Panc1 (cell line): ENCODE data around the gene TTLL11.
"Not testable (repeated sequence)": the region's sequence is repeated elsewhere in the genome, so short reads cannot be mapped to it uniquely, and the experiment has no call there.

Experiments used
- CTCF ChIP-seq: fragments of 450-650 bp; IDR thresholded peaks from 2 replicates; pipeline ENCODE4 v1.5.1; 2017; ENCODE audit warnings: mild to moderate bottlenecking
- POLR2AphosphoS5 ChIP-seq: IDR thresholded peaks from 2 replicates; pipeline ENCODE4 v1.6.1; 2012; ENCODE audit warnings: mild to moderate bottlenecking, low read depth, low read length, moderate library complexity
- REST ChIP-seq, 2 experiments: IDR thresholded peaks; 2 replicates each; pipeline ENCODE4 v1.6.1; 2011 to 2012; ENCODE audit warnings: low read depth in 2 of 2, control low read depth in 1 of 2, low read length in 1 of 2, mild to moderate bottlenecking in 1 of 2, moderate library complexity in 1 of 2; ENCODE audit not compliant: insufficient read depth in 1 of 2
- SIN3A ChIP-seq: IDR thresholded peaks from 2 replicates; pipeline ENCODE4 v1.6.1; 2012; ENCODE audit warnings: low read depth, mild to moderate bottlenecking, low read length, moderate library complexity, borderline replicate concordance; ENCODE audit not compliant: insufficient read depth
- TCF7L2 ChIP-seq: IDR thresholded peaks from 2 replicates; pipeline ENCODE4 v1.6.1; 2011; ENCODE audit warnings: mild to moderate bottlenecking, low read depth, low read length, inconsistent platforms

- TF ChIP-seq CTCF; REST (IDR thresholded peaks at IDR 0.05; ENCODE audit: insufficient read depth in 1 of 2, low read depth in 2 of 2, low read length in 1 of 2); POLR2AphosphoS5; SIN3A; TCF7L2: not testable (repeated sequence)
Measured at GRCh38 chr9:121792476-121792875, 300.6 kb downstream of the TTLL11 start.
